HL-60 (cell line): ENCODE data around the gene TDRD9.

ENCODE experiments used
- DNase-seq, 2 experiments: peaks; one replicate each; pipeline ENCODE4 v3.0.0-alpha.2; 2010 to 2020; ENCODE audit warnings: low read depth in 1 of 2, low spot score in 1 of 2
- H3K27ac ChIP-seq: fragments of 250-450 bp; sonication (Bioruptor Pico); replicated peaks from 2 replicates; pipeline ENCODE4 v1.5.1; 2020; ENCODE audit warnings: mild to moderate bottlenecking, moderate library complexity
- H3K27me3 ChIP-seq: fragments of 250-450 bp; sonication (Bioruptor Pico); 2 replicates; pipeline ENCODE4 v1.5.1; 2021; ENCODE audit warnings: mild to moderate bottlenecking, moderate library complexity; ENCODE audit not compliant: insufficient read depth, poor library complexity, severe bottlenecking
- H3K4me3 ChIP-seq: replicated peaks from 2 replicates; pipeline ENCODE4 v1.5.1; 2011; ENCODE audit warnings: mild to moderate bottlenecking, control low read depth, low read length; ENCODE audit not compliant: insufficient read depth
- GABPA ChIP-seq: IDR thresholded peaks from 2 replicates; pipeline ENCODE4 v1.6.1; 2012; ENCODE audit warnings: low read depth
- POLR2AphosphoS5 ChIP-seq: IDR thresholded peaks from 2 replicates; pipeline ENCODE4 v1.6.1; 2012; ENCODE audit warnings: low read depth
- REST ChIP-seq: IDR thresholded peaks from 2 replicates; pipeline ENCODE4 v1.6.1; 2012; ENCODE audit warnings: low read depth; ENCODE audit not compliant: insufficient replicate concordance
- SPI1 ChIP-seq: IDR thresholded peaks from 2 replicates; pipeline ENCODE4 v1.6.1; 2012; ENCODE audit warnings: low read depth, mild to moderate bottlenecking, borderline replicate concordance
- TF ChIP-seq, protein P1 (sequence below): IDR thresholded peaks from one replicate; pipeline ENCODE4 v1.5.1; 2011; ENCODE audit warnings: low read length, control low read depth, inconsistent platforms; ENCODE audit not compliant: insufficient read depth

TDRD9 gene

GRCh38 chr14:104030958-104031357, 102.7 kb downstream of the TDRD9 start:
- no peak for DNase-seq
- no peak overlapping the region for H3K27ac ChIP-seq

GRCh38 chr14:104031384-104031783, 103.1 kb downstream of the TDRD9 start:
- DNase-seq, result no peak
- Histone ChIP-seq H3K4me3 (no peak overlapping the region), H3K27ac (no peak overlapping the region), H3K27me3 (peaks cover 2% of the 10 kb centered on the region)
- TF ChIP-seq SPI1 (no peak), POLR2AphosphoS5 (no peak), REST (no peak), GABPA (no peak)
- TF ChIP-seq, protein P1, sequence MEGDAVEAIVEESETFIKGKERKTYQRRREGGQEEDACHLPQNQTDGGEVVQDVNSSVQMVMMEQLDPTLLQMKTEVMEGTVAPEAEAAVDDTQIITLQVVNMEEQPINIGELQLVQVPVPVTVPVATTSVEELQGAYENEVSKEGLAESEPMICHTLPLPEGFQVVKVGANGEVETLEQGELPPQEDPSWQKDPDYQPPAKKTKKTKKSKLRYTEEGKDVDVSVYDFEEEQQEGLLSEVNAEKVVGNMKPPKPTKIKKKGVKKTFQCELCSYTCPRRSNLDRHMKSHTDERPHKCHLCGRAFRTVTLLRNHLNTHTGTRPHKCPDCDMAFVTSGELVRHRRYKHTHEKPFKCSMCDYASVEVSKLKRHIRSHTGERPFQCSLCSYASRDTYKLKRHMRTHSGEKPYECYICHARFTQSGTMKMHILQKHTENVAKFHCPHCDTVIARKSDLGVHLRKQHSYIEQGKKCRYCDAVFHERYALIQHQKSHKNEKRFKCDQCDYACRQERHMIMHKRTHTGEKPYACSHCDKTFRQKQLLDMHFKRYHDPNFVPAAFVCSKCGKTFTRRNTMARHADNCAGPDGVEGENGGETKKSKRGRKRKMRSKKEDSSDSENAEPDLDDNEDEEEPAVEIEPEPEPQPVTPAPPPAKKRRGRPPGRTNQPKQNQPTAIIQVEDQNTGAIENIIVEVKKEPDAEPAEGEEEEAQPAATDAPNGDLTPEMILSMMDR, result no peak

More at GRCh38 chr14:104030958-104031357, 102.7 kb downstream of the TDRD9 start:
- TF ChIP-seq SPI1 (no peak), POLR2AphosphoS5 (no peak), GABPA (no peak), REST (no peak)
- TF ChIP-seq, protein P1, result no peak
- Histone ChIP-seq H3K27me3 (peaks cover 2% of the 10 kb centered on the region), H3K4me3 (no peak overlapping the region)

DNA sequence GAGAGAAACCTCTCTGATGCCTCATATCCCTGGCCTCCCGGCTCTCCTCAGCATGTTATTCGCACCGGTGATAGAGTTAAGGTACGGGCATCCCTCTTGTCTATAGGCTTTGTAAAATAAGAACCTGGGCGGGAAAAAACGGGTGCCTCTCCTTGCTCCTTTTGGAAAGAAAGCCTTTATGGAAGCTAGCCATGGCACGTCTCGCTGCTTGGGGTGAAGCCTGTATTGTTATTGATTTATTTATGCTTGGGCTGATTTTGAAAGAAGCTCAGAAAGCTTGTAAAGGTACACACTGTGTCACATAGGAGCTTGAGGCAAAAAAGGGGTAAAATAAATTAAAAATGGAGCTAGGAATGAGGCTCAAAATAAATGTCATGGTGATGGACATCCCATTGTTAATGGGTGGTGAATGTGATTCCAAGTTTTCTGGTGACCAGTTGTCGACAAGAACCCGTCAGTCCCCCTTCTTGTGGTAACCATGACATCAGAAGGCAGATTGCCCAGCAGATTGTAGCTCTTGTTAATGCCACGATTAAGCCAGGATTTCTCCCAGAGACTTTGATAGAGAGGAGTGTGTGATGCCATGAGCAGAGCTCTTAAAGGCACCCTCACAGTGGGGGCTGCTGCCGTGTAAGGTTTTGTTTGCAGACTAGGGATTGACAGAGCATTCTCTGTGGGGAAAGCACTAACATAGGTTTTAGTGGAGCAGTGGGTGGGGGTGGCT, 106.9 kb downstream of the TDRD9 start:
- no peak for DNase-seq
- Histone ChIP-seq H3K27ac (no peak overlapping the region), H3K27me3 (no peaks in the 10 kb centered on the region), H3K4me3 (no peak overlapping the region)
- no peak for TF ChIP-seq POLR2AphosphoS5
- TF ChIP-seq GABPA, result no peak
- TF ChIP-seq, protein P1, result no peak
- no peak for TF ChIP-seq SPI1
- TF ChIP-seq REST, result no peak
